SJSA1 (cell line): ENCODE results near the gene ID1. TPM values are rescaled to one million over a fixed set of nuclear protein-coding genes. Genes with fewer than 3 reads are reported as not detected.
"Not testable (repeated sequence)": the region's sequence is repeated elsewhere in the genome, so short reads cannot be mapped to it uniquely, and the experiment has no call there.

Experiments used
- DNase-seq, 2 experiments: peaks; one replicate each; pipeline ENCODE4 v3.0.0-alpha.2; 2015 to 2020; ENCODE audit warnings: low spot score in 2 of 2, low read depth in 1 of 2
- H3K27ac ChIP-seq: fragments of 250-450 bp; sonication (Bioruptor Pico); 2 replicates; pipeline ENCODE4 v1.5.1; 2020; ENCODE audit warnings: mild to moderate bottlenecking, moderate library complexity
- H3K27me3 ChIP-seq: fragments of 250-450 bp; sonication (Bioruptor Pico); replicated peaks from 2 replicates; pipeline ENCODE4 v1.5.1; 2020; ENCODE audit warnings: mild to moderate bottlenecking, moderate library complexity
- H3K36me3 ChIP-seq: fragments of 250-450 bp; sonication (Bioruptor Pico); 2 replicates; pipeline ENCODE4 v1.5.1; 2020; ENCODE audit warnings: mild to moderate bottlenecking
- H3K4me1 ChIP-seq: fragments of 250-450 bp; sonication (Bioruptor Pico); replicated peaks from 2 replicates; pipeline ENCODE4 v1.6.1; 2021; ENCODE audit warnings: mild to moderate bottlenecking
- H3K4me3 ChIP-seq: fragments of 250-450 bp; sonication (Bioruptor Pico); 2 replicates; pipeline ENCODE4 v1.5.1; 2020; ENCODE audit warnings: mild to moderate bottlenecking
- H3K9me3 ChIP-seq: fragments of 250-450 bp; sonication (Bioruptor Pico); replicated peaks from 2 replicates; pipeline ENCODE4 v1.5.1; 2020; ENCODE audit warnings: mild to moderate bottlenecking
- total RNA-seq: library from RNA; depleted of rRNA; stranded (reverse); fragments of >200 nt; shearing (Covaris generic); gene quantifications from 2 replicates; pipeline ENCODE4 v1.2.3, GENCODE V29; 2014

The ID1 gene
- total RNA-seq, 1 experiment from 2014 or later = 729 TPM

- peak overlapping the region; percentile 63; the same call in 1 of the 2 replicates for H3K27ac ChIP-seq
- DNase-seq = no peak
- no peaks in the 10 kb centered on the region for H3K27me3 ChIP-seq
- H3K36me3 ChIP-seq = no peaks in the 10 kb centered on the region
- no peak overlapping the region for H3K4me3 ChIP-seq
- peaks cover 60% of the 10 kb centered on the region for H3K4me1 ChIP-seq
- H3K9me3 ChIP-seq = no peaks in the 10 kb centered on the region
Observed at GRCh38 chr20:31597481-31597855, 7.6 kb upstream of the ID1 start.

- DNase-seq = peak in 1 of 2 experiments; percentile 70
- H3K36me3 ChIP-seq = peaks cover 22% of the 10 kb centered on the region
- H3K27me3 ChIP-seq = no peaks in the 10 kb centered on the region
- H3K4me1 ChIP-seq = peaks cover 34% of the 10 kb centered on the region
- H3K9me3 ChIP-seq = no peaks in the 10 kb centered on the region; the same call in 1 of the 2 replicates
- peak overlapping the region; percentile 99 for H3K27ac ChIP-seq
- no peak overlapping the region for H3K4me3 ChIP-seq
Observed at GRCh38 chr20:31602431-31602778, 2.7 kb upstream of the ID1 start.

GRCh38 chr20:31602779-31603441 lies 2.2 kb upstream of the ID1 start:
- Histone ChIP-seq H3K9me3 (no peaks in the 10 kb centered on the region; the same call in 1 of the 2 replicates), H3K27me3 (no peaks in the 10 kb centered on the region), H3K4me1 (peaks cover 37% of the 10 kb centered on the region), H3K36me3 (peaks cover 27% of the 10 kb centered on the region), H3K27ac (peak overlapping the region; percentile 99), H3K4me3 (no peak overlapping the region)
- peak; percentile 84 to 86 for DNase-seq

- peak; percentile 98 to 100 for DNase-seq
- peaks cover 28% of the 10 kb centered on the region for H3K36me3 ChIP-seq
- H3K27me3 ChIP-seq = no peaks in the 10 kb centered on the region
- peak overlapping the region; percentile 69 for H3K4me3 ChIP-seq
- H3K9me3 ChIP-seq = no peaks in the 10 kb centered on the region; the same call in 1 of the 2 replicates
- peaks cover 48% of the 10 kb centered on the region for H3K4me1 ChIP-seq
- peak overlapping the region; percentile 99 for H3K27ac ChIP-seq
Observed at GRCh38 chr20:31603822-31604566, 1.1 kb upstream of the ID1 start.

- Histone ChIP-seq H3K36me3 (peaks cover 28% of the 10 kb centered on the region), H3K4me1 (peaks cover 49% of the 10 kb centered on the region), H3K27ac (peak overlapping the region; percentile 99), H3K4me3 (peak overlapping the region; percentile 69), H3K27me3 (no peaks in the 10 kb centered on the region), H3K9me3 (no peaks in the 10 kb centered on the region; the same call in 1 of the 2 replicates)
- no peak for DNase-seq
Observed at GRCh38 chr20:31604567-31605030, 490 bp upstream of the ID1 start.

GRCh38 chr20:31605902-31606803 lies 1.1 kb downstream of the ID1 start:
- Histone ChIP-seq H3K4me1 (peaks cover 60% of the 10 kb centered on the region), H3K27me3 (no peaks in the 10 kb centered on the region), H3K4me3 (peak overlapping the region; percentile 69), H3K9me3 (no peaks in the 10 kb centered on the region; the same call in 1 of the 2 replicates), H3K27ac (peak overlapping the region; percentile 99), H3K36me3 (peaks cover 28% of the 10 kb centered on the region)
- DNase-seq = no peak

- H3K27ac ChIP-seq = peak overlapping the region; percentile 99
- peak; percentile 65 to 73 for DNase-seq
Observed at GRCh38 chr20:31606804-31607639, 1.9 kb downstream of the ID1 start.

GRCh38 chr20:31607640-31608250 lies 2.7 kb downstream of the ID1 start:
- peak overlapping the region; percentile 69 for H3K4me3 ChIP-seq
- H3K9me3 ChIP-seq = no peaks in the 10 kb centered on the region; the same call in 1 of the 2 replicates
- peaks cover 28% of the 10 kb centered on the region for H3K36me3 ChIP-seq
- peaks cover 58% of the 10 kb centered on the region for H3K4me1 ChIP-seq
- no peaks in the 10 kb centered on the region for H3K27me3 ChIP-seq
- H3K27ac ChIP-seq = peak overlapping the region; percentile 99
- DNase-seq = peak in 1 of 2 experiments; percentile 52

More at GRCh38 chr20:31606804-31607639, 1.9 kb downstream of the ID1 start:
- Histone ChIP-seq H3K4me1 (peaks cover 61% of the 10 kb centered on the region), H3K4me3 (peak overlapping the region; percentile 69), H3K27me3 (no peaks in the 10 kb centered on the region), H3K9me3 (no peaks in the 10 kb centered on the region; the same call in 1 of the 2 replicates), H3K36me3 (peaks cover 28% of the 10 kb centered on the region)

GRCh38 chr20:31608251-31608945 lies 3.3 kb downstream of the ID1 start:
- peaks cover 28% of the 10 kb centered on the region for H3K36me3 ChIP-seq
- DNase-seq = peak; percentile 71 to 72
- peak overlapping the region; percentile 99 for H3K27ac ChIP-seq
- peak overlapping the region; percentile 69 for H3K4me3 ChIP-seq
- H3K9me3 ChIP-seq = no peaks in the 10 kb centered on the region; the same call in 1 of the 2 replicates
- H3K27me3 ChIP-seq = no peaks in the 10 kb centered on the region
- H3K4me1 ChIP-seq = peaks cover 54% of the 10 kb centered on the region

- not testable (repeated sequence) for H3K4me3 ChIP-seq, H3K9me3 ChIP-seq, H3K27ac ChIP-seq, H3K27me3 ChIP-seq, H3K36me3 ChIP-seq, DNase-seq
- H3K4me1 ChIP-seq = peaks cover 41% of the 10 kb centered on the region
Observed at GRCh38 chr20:31612271-31612640, 7.2 kb downstream of the ID1 start.

GRCh38 chr20:31615416-31615815 lies 10.3 kb downstream of the ID1 start:
- peaks cover 19% of the 10 kb centered on the region for H3K4me1 ChIP-seq
- no peak for DNase-seq
- H3K36me3 ChIP-seq = no peaks in the 10 kb centered on the region
- H3K27ac ChIP-seq = no peak overlapping the region
- peaks cover 6% of the 10 kb centered on the region; the same call in 1 of the 2 replicates for H3K27me3 ChIP-seq
- no peaks in the 10 kb centered on the region for H3K9me3 ChIP-seq
- H3K4me3 ChIP-seq = no peak overlapping the region
